ENCODE measurements around the gene TRIM9. TPM values are rescaled to one million over a fixed set of nuclear protein-coding genes. Genes with fewer than 3 reads are reported as not detected.
A peak's percentile ranks its signal among the peaks of the same experiment; 100 is the strongest.

The TRIM9 gene
- total and polyA plus RNA-seq, 2 donors (not counting 1 experiment from before 2014, with no cell fraction given), result 0.10 to 0.50 TPM

- TF ChIP-seq, protein P1, sequence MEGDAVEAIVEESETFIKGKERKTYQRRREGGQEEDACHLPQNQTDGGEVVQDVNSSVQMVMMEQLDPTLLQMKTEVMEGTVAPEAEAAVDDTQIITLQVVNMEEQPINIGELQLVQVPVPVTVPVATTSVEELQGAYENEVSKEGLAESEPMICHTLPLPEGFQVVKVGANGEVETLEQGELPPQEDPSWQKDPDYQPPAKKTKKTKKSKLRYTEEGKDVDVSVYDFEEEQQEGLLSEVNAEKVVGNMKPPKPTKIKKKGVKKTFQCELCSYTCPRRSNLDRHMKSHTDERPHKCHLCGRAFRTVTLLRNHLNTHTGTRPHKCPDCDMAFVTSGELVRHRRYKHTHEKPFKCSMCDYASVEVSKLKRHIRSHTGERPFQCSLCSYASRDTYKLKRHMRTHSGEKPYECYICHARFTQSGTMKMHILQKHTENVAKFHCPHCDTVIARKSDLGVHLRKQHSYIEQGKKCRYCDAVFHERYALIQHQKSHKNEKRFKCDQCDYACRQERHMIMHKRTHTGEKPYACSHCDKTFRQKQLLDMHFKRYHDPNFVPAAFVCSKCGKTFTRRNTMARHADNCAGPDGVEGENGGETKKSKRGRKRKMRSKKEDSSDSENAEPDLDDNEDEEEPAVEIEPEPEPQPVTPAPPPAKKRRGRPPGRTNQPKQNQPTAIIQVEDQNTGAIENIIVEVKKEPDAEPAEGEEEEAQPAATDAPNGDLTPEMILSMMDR (conservative IDR thresholded peaks at IDR 0.05 in 1 of 2, IDR thresholded peaks at IDR 0.05 in 1 of 2; ENCODE audit: low read depth in 1 of 2, low read length in 2 of 2), result peak in 1 of 2 donors; percentile 25
- TF ChIP-seq EZH2 (IDR thresholded peaks at IDR 0.05; ENCODE audit: low read length, missing control alignments), result peak; percentile 96
- peak; percentile 3 to 20 for DNase-seq (ENCODE audit: low read depth in 2 of 2)
- no peaks in the 10 kb centered on the region for H4K20me1 ChIP-seq (ENCODE audit: control insufficient read depth, extremely low read depth, insufficient read depth, low read length)
- H3K36me3 ChIP-seq (ENCODE audit: control insufficient read depth, insufficient read depth, low read length), result no peaks in the 10 kb centered on the region
- H3K9ac ChIP-seq (ENCODE audit: insufficient read depth, low read length), result no peak overlapping the region
- H3K79me2 ChIP-seq (ENCODE audit: control insufficient read depth, insufficient read depth, low read length), result no peaks in the 10 kb centered on the region
- H3K4me2 ChIP-seq (ENCODE audit: extremely low read depth, insufficient read depth, low read length), result no peak overlapping the region
- H2AFZ ChIP-seq (ENCODE audit: low read length), result no peak overlapping the region
- no peaks in the 10 kb centered on the region for H3K9me3 ChIP-seq (ENCODE audit: control insufficient read depth, insufficient read depth, low read depth, low read length)
- peaks cover 3% of the 10 kb centered on the region for H3K4me1 ChIP-seq (ENCODE audit: control insufficient read depth, extremely low read depth, insufficient read depth, low read length)
- H3K27ac ChIP-seq (ENCODE audit: insufficient read depth, low read length), result no peak overlapping the region
- H3K4me3 ChIP-seq (replicated peaks in 1 of 4; ENCODE audit: control extremely low read depth in 1 of 4, insufficient read depth in 1 of 4, low read depth in 3 of 4, low read length in 4 of 4), result peak overlapping the region in 2 of 4 experiments; percentile 9 to 64
- H3K27me3 ChIP-seq (ENCODE audit: control insufficient read depth, insufficient read depth, low read length), result peaks cover 20% of the 10 kb centered on the region
These were observed 1.3 kb downstream of the TRIM9 start for GRCh38 chr14:51093371-51094281.

- no peak for DNase-seq (ENCODE audit: low read depth in 2 of 2)
- Histone ChIP-seq H4K20me1 (ENCODE audit: control insufficient read depth, extremely low read depth, insufficient read depth, low read length) (no peaks in the 10 kb centered on the region), H3K79me2 (ENCODE audit: control insufficient read depth, insufficient read depth, low read length) (no peaks in the 10 kb centered on the region), H3K36me3 (ENCODE audit: control insufficient read depth, insufficient read depth, low read length) (no peaks in the 10 kb centered on the region), H3K4me1 (ENCODE audit: control insufficient read depth, extremely low read depth, insufficient read depth, low read length) (peaks cover 3% of the 10 kb centered on the region), H3K4me3 (replicated peaks in 1 of 4; ENCODE audit: control extremely low read depth in 1 of 4, insufficient read depth in 1 of 4, low read depth in 3 of 4, low read length in 4 of 4) (peak overlapping the region in 1 of 4 experiments; percentile 64), H3K9me3 (ENCODE audit: control insufficient read depth, insufficient read depth, low read depth, low read length) (no peaks in the 10 kb centered on the region), H3K27ac (ENCODE audit: insufficient read depth, low read length) (no peak overlapping the region), H3K9ac (ENCODE audit: insufficient read depth, low read length) (no peak overlapping the region), H3K4me2 (ENCODE audit: extremely low read depth, insufficient read depth, low read length) (no peak overlapping the region), H3K27me3 (ENCODE audit: control insufficient read depth, insufficient read depth, low read length) (peaks cover 20% of the 10 kb centered on the region), H2AFZ (ENCODE audit: low read length) (no peak overlapping the region)
- TF ChIP-seq EZH2 (IDR thresholded peaks at IDR 0.05; ENCODE audit: low read length, missing control alignments), result peak; percentile 51
- TF ChIP-seq, protein P1 (conservative IDR thresholded peaks at IDR 0.05 in 1 of 2, IDR thresholded peaks at IDR 0.05 in 1 of 2; ENCODE audit: low read depth in 1 of 2, low read length in 2 of 2), result no peak
These were observed 1.9 kb downstream of the TRIM9 start for GRCh38 chr14:51092965-51093364.

- no peak overlapping the region for H3K4me2 ChIP-seq (ENCODE audit: extremely low read depth, insufficient read depth, low read length)
These were observed 5.6 kb downstream of the TRIM9 start for GRCh38 chr14:51089278-51089677.

More at GRCh38 chr14:51089278-51089677, 5.6 kb downstream of the TRIM9 start:
- no peaks in the 10 kb centered on the region for H3K9me3 ChIP-seq (ENCODE audit: control insufficient read depth, insufficient read depth, low read depth, low read length)
- peaks cover 16% of the 10 kb centered on the region for H3K27me3 ChIP-seq (ENCODE audit: control insufficient read depth, insufficient read depth, low read length)
- H3K36me3 ChIP-seq (ENCODE audit: control insufficient read depth, insufficient read depth, low read length), result no peaks in the 10 kb centered on the region
- H4K20me1 ChIP-seq (ENCODE audit: control insufficient read depth, extremely low read depth, insufficient read depth, low read length), result no peaks in the 10 kb centered on the region
- DNase-seq (ENCODE audit: low read depth in 2 of 2), result no peak
- H3K79me2 ChIP-seq (ENCODE audit: control insufficient read depth, insufficient read depth, low read length), result no peaks in the 10 kb centered on the region
- TF ChIP-seq EZH2 (IDR thresholded peaks at IDR 0.05; ENCODE audit: low read length, missing control alignments), result no peak
- TF ChIP-seq, protein P1 (conservative IDR thresholded peaks at IDR 0.05 in 1 of 2, IDR thresholded peaks at IDR 0.05 in 1 of 2; ENCODE audit: low read depth in 1 of 2, low read length in 2 of 2), result no peak
- H3K4me3 ChIP-seq (replicated peaks in 1 of 4; ENCODE audit: control extremely low read depth in 1 of 4, insufficient read depth in 1 of 4, low read depth in 3 of 4, low read length in 4 of 4), result no peak overlapping the region
- H3K27ac ChIP-seq (ENCODE audit: insufficient read depth, low read length), result no peak overlapping the region
- H3K4me1 ChIP-seq (ENCODE audit: control insufficient read depth, extremely low read depth, insufficient read depth, low read length), result no peaks in the 10 kb centered on the region
- H2AFZ ChIP-seq (ENCODE audit: low read length), result no peak overlapping the region
- H3K9ac ChIP-seq (ENCODE audit: insufficient read depth, low read length), result no peak overlapping the region
